Measurements from ENCODE around the gene FMC1.
A peak's percentile ranks its signal among the peaks of the same experiment; 100 is the strongest.

FMC1 gene

GRCh38 chr7:139341058-139341775 lies at the start of gene FMC1:
TSS of gene FMC1 (plus strand) at chr7:139341337. CDS start at chr7:139341385, 48 bp downstream.
- peak; percentile 94 for DNase-seq (ENCODE audit: low read depth)
- peak; percentile 44 for TF ChIP-seq CTCF (conservative IDR thresholded peaks at IDR 0.05; ENCODE audit: low read length)
- peak within 1 kb of the TSS; percentile 97 for H3K4me3 ChIP-seq (ENCODE audit: low read length)

DNA sequence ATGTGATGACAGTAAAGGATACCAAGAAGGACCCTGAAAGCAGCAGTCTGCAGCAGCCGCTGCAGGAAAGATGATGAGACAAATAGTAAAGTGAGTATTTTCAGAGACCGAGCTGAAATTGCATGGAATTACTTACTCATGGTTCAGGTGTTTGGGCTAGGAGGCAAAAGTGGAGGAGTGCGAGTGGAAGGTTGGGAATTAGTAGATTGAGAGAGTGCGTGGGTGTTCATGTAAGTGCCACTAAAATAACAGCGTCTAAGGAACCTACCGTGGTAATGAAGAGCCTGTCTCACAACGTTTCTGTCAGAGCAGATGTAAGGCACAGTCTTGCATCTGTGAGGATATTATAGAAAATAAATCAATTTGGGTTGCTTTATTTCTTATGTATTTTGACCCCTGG lies 48.3 kb upstream of the FMC1 start:
- no peak for DNase-seq (ENCODE audit: low read depth)
- no peak overlapping the region for H3K4me3 ChIP-seq (ENCODE audit: low read length)
- TF ChIP-seq CTCF (conservative IDR thresholded peaks at IDR 0.05; ENCODE audit: low read length) = no peak

DNA sequence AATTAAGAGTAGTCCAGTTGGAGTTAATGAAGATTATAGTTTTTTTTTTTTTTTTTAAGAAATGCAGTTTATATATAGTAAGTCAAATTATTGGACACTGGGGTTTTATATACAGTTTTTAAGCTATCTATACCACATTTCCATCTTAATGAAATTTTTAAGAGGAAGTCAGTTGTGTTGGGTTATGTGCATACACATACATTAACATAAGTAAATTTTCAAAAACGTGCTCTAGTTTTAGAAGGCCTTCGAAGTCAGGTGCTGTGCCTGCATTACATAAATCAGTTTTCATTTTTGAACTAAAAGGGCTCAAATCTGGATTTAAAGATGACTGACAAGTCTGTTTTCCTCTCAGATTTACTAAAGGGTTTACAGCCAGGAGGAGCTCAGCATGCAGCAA lies 47.6 kb upstream of the FMC1 start:
- no peak for TF ChIP-seq CTCF (conservative IDR thresholded peaks at IDR 0.05; ENCODE audit: low read length)
- H3K4me3 ChIP-seq (ENCODE audit: low read length) = no peak overlapping the region
- no peak for DNase-seq (ENCODE audit: low read depth)

- no peak overlapping the region for H3K4me3 ChIP-seq (ENCODE audit: low read length)
- no peak for TF ChIP-seq CTCF (conservative IDR thresholded peaks at IDR 0.05; ENCODE audit: low read length)
- DNase-seq (ENCODE audit: low read depth) = no peak
Measured at GRCh38 chr7:139294241-139294640, 46.9 kb upstream of the FMC1 start.

- no peak for DNase-seq (ENCODE audit: low read depth)
- no peak for TF ChIP-seq CTCF (conservative IDR thresholded peaks at IDR 0.05; ENCODE audit: low read length)
Measured at GRCh38 chr7:139294951-139295575, 46.1 kb upstream of the FMC1 start.

DNA sequence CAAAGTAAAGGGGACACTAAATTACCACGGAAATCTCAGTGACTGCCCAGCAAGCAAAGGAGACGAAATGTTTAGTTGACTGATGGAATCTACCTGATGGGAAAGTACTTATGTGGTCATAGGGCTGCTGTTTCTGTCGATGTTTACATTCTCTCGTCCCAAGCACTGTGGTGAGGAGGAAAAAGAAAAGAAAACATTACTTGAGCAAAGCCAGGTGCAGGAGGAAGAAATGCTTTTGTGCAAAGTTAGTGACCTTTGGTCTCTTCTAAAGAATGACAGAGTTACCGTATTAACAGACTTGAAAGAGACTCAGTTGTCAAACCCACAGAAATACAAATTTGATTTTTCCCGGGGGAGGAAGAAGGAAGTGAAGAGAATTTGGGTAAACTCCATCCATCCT lies 43.3 kb upstream of the FMC1 start:
- TF ChIP-seq CTCF (conservative IDR thresholded peaks at IDR 0.05; ENCODE audit: low read length) = no peak
- no peak overlapping the region for H3K4me3 ChIP-seq (ENCODE audit: low read length)
- no peak for DNase-seq (ENCODE audit: low read depth)

More at GRCh38 chr7:139294951-139295575, 46.1 kb upstream of the FMC1 start:
- H3K4me3 ChIP-seq (ENCODE audit: low read length) = no peak overlapping the region

GRCh38 chr7:139299296-139299695 lies 41.8 kb upstream of the FMC1 start:
- no peak for DNase-seq (ENCODE audit: low read depth)
- H3K4me3 ChIP-seq (ENCODE audit: low read length) = no peak overlapping the region
- no peak for TF ChIP-seq CTCF (conservative IDR thresholded peaks at IDR 0.05; ENCODE audit: low read length)
